KBM-7 (cell line): ENCODE measurements around the gene SPEG.
"Not testable (repeated sequence)": the region's sequence is repeated elsewhere in the genome, so short reads cannot be mapped to it uniquely, and the experiment has no call there.

Source experiments
- DNase-seq: peaks from one replicate; pipeline ENCODE4 v3.0.0-alpha.2; 2015
- in situ Hi-C: fragments of 300-500 bp; cut with MboI; formaldehyde crosslinking; loops from 2 replicates; pipeline ENCODE4 v1.14.3; 2020; ENCODE audit warnings: low sequenced_read_pairs, low pct_unique_long_range_greater_than_20kb, mixed read lengths

The SPEG gene

DNA sequence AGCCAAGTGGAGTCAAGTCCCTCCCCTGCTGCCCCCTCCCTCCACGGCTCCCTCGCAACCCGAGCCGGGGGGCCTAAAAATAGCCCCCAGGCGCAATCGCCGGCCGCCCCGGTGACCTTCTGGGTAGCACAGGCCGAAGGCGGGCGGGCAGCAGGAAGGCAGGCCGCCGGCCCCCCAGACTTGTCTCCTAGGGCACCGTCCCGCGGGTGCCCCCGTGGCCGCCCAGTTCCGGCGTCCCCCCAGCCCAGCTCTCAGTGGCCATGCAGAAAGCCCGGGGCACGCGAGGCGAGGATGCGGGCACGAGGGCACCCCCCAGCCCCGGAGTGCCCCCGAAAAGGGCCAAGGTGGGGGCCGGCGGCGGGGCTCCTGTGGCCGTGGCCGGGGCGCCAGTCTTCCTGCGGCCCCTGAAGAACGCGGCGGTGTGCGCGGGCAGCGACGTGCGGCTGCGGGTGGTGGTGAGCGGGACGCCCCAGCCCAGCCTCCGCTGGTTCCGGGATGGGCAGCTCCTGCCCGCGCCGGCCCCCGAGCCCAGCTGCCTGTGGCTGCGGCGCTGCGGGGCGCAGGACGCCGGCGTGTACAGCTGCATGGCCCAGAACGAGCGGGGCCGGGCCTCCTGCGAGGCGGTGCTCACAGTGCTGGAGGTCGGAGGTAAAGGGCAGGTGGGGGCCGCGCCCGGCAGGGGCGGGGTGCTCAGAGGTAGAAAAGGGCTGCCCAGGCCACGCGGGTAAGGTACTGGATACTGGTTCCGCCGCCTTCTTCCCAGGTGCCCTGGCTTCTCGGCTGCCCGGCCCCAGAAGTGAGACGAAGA is at the start of gene SPEG:
TSS of gene SPEG (plus strand) at position 126 of the 808 bp plus-strand sequence. CDS start at position 261, 135 bp downstream.
- in situ Hi-C loops, result no loop called here
- DNase-seq, result no peak

DNA sequence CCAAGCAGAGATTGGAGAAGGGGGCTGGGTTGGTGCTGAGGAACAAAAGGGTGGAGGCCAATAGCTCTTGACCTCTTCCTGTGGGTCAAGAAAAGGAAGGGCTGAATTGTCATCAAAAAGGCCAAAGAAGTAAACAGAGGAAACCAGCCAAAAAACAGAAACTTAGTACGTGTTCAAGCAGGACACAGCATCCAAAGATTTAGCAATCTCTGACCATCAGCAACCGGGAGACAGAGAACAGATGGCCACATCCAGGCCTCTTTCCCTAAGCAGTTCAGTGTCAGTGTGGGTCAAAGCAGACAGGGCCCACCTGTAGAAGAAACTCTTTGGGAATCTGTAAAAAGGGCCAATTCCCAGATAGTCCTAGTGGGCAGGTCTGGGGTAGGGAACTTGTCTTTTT is 49.8 kb upstream of the SPEG start:
- in situ Hi-C loops, result no loop called here
- DNase-seq, result no peak

DNA sequence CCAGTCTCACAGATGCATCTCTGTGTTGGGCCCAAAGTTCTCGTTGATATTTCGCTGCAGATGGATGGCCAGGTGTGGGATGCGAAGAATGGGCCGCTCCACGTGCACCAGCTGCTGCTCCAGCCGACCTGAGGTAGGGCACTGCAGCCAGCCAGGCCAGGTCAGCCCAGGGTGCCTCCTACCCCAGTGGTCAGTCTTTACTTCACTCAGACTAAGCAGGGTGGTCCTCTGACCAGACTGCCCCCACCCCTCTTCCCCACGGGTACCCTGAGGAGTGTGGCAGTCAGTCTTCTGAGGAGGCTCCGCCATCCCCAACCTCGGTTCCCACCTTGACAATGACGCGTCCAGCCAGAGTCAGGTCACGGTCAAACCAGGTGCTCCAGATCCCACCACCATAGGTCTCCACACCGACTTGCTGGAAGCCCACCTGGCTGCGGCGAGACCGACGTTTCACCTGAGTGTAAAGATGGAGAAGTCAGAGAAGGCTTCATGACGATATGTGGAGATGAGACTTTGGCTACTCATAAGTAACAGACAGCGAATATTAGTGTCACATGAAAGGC is 48.6 kb upstream of the SPEG start:
- in situ Hi-C loops, result no loop called here
- no peak for DNase-seq

DNA sequence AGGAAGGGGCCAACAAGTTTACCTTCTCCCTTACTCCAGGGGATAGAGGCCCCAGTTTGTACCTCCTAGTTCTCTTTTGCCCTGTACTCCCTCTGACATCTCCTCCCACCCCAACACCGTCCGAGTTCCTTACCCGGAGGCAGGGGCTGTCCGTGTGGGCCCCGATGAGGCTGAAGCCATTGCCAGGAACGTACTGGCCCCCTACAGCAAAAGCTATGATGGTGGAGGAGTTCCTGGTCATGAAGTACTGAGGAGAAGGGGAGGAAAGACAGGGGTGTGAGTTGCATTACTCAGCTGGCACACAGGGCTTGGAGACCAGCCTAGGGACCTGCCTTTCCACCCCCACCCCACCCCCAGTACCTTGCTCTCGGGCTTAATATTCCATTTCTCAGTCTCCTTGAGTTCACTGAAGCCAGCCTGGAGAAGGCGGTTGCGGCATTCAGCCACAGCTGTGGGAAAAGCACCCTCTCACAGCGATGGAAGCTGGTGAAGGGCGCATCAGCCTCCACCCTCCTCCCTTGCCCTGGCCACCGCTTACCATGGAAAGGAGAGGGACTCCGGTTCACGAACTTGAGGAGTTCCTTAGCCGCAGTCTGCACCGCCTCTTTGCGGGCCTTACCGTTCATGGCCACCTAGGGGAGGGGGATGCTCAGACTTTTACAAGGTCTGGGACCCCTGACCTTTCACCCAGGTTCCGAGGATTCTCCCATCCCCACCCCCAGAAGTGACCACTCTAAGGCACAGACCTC is 47.9 kb upstream of the SPEG start:
- in situ Hi-C loops, result no loop called here
- no peak for DNase-seq

DNA sequence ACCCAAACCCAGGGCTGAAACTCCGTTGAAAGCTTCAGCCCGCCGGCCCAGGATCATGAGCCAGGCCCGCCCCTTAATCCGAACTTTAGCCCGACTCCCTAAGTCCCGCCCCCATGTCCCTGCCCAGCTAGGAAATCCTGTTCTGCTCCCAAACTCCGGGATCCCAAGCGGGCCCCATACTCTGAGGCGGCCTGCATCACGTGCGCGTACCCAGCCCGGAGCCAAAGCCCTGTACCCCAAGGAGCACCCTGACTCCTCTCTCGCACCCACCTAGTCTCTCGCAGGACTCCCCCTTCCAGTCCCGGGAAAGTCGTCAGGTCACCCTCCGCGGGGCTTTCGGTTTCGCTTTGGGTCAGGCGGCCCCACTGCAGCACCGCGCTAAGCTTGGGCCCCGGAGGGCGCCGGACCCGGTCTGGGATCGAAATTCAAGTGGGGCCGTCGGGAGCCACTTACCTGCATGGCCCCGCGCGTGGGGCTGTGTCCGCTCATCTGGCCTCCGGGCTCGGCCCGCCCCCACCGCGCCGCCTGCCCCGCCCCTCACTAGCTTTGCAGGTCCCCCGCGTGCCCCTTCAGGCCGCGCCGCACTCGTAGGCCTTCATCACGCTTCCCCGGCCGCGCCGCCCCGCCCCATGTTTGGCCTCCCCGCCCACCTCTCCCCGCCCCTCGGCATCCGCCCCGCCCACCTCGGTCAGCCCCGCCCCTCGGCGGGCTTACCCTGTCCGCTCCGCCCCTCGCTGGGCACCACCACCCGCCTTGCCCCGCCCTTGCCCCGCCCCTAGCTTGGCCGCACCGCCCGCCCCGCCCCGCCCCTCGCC is 47.1 kb upstream of the SPEG start, which contains the start of gene DNPEP:
TSS of gene DNPEP (minus strand) at position 607 of the 815 bp plus-strand sequence. CDS start at position 489, 118 bp downstream.
- in situ Hi-C loops, result no loop called here
- peak; percentile 69 for DNase-seq

DNA sequence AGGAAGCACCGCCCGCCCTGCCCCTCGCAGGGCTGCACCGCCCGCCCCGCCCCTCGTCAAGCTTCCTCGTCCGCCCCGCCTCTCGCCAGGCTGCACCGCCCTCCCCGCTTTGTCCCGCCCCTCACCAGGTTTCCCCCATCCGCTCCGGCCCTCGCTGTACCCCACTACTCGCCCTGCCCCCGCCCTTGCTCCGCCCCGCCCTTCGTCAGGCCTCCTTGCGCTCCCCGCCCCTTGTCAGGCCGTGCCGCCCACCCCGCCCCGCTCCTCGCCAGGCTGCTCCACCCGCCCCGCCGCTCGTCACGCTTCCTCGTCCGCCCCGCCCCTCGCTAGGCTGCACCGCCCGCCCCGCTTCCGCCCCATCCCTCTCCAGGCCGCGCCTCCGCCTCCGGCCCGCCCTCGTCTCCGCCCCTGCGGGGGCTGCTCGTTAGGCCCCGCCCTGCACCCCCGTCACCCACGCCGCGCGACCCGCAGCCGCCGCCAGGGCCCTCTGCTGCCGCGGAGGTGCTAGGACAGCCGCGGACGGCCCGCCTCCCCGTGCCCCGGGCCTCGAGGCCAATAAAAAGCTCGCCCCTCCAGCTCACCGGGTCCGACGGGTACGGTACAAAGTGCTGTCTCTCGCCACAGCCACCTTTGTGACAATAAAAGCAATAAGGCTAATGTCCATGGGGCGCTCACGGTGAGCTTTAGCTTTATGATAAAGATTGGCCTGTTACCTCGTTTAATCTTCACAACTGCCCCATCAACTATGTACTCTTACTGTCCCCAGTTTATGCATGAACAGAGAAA is 46.3 kb upstream of the SPEG start:
- in situ Hi-C loops, result no loop called here
- peak; percentile 89 for DNase-seq

DNA sequence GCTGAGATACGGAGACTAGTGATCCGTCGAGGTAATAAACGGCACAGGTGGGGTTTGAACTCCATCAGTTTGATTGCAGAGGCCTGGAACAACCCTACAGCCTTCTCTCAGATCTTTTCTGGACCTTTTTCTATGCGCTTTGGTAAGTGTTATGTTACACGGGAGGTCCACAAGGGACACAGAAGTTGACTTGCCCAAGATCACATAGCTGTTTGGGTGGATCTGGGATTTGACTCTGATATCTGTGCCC is 45.8 kb upstream of the SPEG start:
- DNase-seq, result no peak
- in situ Hi-C loops, result no loop called here

DNA sequence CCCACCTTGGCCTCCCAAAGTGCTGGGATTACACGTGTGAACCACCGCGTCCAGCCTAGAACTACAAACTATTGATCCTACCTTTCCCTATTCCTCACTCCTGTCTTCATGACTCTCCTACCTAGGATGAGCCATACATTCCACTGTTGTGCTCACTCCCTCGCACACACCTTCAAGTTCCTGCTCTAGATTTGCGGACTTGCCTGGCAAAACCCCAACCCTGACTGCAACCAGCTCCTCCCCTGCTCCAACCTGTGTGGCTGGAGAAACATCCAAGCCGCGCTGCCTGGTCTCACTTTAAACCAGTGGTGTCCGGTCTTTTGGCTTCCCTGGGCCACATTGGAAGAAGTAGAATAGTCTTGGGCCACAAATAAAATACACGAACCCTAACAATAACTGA is 41.9 kb upstream of the SPEG start:
- DNase-seq, result no peak
- in situ Hi-C loops, result no loop called here

DNA sequence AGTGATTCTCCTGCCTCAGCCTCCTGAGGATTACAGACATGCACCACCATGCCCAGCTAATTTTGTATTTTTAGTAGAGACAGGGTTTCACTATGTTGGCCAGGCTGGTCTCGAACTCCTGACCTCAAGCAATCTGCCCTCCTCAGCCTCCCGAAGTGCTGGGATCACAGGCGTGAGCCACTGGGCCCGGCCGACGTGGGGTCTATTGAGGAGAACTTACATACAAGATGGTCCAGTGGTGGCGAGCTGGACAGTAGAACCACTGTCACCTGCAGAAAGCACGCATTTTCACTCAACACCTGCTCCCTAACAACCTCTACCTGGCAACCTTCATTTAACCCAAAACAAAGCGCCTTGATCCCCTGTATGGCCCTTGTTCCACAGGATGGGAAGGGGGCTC is 39.6 kb upstream of the SPEG start:
- in situ Hi-C loops, DNase-seq: not testable (repeated sequence)

DNA sequence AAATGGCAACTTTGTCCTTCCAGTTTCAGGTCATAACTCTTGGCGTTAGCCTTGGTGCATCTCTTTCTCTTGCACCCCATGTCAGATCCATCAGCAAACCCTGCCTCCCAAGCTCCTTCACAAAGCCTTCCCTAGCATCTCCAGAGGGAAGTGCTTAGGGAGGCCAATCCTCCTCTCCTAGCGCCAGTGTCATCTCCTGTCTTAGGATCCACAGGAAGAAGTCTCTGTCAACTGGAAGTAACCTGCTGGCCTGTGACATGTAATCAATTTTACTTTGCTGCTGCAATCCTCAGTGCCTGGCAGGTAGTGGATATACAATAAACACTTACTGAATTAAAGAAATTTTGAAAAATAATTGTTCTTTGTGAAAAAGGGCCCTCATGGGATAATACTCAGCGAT is 39.0 kb upstream of the SPEG start:
- DNase-seq, result no peak
- in situ Hi-C loops, result no loop called here

DNA sequence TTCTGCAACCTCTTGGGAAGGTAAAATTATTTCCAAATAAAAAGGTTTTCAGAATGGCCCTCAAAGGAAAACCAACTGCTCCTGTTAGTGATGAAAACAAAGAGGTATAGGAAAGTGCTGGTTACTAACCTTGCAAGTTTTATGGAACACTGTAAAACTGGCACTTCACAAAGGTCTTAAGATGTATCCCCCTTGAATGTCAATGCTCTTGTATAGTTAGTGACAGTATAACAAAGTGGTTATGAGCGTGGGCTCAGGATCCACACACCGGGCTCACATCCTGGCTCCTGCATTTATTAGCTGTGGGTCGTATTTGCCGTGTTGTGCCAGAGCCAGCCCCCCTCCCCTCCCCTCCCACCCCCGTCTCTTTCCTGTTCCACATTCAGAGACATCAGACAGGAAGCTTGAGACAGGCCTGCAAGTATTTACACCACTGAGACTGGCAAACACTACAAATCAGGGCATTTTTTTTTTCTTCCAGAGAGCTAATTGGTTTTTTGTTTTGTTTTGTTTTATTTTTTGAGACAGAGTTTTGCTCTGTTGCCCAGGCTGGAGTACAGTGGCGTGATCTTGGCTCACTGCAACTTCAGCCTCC is 37.7 kb upstream of the SPEG start:
- in situ Hi-C loops, result no loop called here
- DNase-seq, result no peak

DNA sequence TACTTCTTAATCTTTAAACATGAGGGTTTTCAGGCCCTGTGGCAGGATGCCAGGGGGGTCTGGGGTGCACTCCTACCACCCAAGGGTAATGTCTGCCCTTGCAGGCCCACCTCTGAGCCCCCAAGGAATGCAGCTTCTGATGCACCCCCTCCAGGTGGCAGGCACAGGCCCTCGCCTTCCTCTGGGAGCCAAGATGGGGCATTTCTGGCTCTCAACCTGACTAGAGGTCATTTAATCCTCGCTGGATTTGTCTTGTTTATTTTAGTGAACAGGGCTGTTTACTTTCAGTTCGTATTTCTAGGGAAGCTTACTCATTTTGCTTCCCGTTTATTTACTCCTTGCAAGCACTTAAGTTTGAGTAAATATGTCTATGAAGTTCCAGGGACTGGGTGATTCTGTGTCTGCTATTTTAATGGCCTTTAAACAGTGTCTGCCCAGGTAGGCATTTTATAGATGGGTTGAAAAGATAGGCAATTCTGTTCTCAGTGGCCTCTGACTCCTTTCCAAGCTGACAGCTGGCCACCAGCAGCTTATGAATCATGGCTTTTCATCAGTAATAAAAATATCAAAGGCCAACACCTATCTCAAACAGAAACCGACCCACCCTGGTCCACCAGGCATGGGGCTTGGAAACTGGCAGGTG is 35.8 kb upstream of the SPEG start:
- in situ Hi-C loops, result no loop called here
- no peak for DNase-seq

DNA sequence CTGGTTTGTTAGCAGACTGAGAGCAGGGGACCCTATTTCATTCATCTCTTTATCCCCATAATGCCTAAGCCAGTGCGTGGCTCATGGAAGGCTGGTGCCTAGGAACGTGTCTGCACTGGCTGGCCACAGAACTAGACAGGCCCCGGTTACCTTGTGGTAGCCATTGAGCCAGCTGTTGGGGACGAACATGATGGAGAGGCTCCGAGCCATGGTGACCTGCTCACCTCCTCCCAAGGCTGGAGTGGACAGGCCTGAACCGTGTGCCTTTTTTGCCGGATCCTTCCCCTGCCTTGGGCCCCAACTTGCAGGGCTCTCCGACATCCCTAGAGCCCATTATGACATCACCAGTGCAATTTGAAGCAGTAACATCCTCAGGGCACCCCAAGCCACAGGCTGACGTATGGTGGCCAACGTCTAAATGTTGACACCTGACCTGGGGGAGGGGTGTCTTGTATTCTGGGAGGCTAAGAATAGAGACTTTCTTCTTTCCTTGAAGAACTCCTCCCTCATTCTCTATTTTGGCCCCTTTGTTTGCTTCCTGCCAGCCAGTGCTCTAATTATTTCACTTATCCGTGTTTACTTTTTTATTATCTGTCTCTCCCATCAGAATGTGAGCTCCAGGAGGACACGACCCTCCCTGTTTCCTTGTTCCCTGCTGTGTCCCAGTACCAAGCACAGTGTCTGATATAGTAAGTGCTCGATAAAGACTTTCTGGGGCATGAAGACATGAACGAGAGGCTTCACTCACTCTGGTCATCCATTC is 34.7 kb upstream of the SPEG start:
- in situ Hi-C loops, result no loop called here
- no peak for DNase-seq

DNA sequence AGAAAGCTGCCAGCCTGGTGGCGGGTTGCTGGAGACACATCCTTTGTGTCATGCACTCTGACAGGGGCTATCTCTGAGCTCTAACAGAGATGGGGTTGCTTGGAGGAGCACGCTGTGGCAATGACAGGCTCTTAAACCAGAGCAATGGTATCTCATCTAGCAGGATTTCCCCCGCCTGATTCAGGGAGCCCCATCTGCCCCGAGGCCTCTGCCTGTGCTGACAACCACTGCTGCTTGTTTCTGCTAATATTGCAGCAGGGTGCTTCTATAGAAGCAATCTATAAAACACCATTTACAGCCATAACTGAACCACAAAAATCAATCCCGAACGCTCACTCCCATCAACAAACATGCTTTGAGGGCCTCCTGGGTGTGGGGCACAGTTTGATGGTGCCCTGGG is 34.1 kb upstream of the SPEG start:
- in situ Hi-C loops, result no loop called here
- DNase-seq, result no peak

DNA sequence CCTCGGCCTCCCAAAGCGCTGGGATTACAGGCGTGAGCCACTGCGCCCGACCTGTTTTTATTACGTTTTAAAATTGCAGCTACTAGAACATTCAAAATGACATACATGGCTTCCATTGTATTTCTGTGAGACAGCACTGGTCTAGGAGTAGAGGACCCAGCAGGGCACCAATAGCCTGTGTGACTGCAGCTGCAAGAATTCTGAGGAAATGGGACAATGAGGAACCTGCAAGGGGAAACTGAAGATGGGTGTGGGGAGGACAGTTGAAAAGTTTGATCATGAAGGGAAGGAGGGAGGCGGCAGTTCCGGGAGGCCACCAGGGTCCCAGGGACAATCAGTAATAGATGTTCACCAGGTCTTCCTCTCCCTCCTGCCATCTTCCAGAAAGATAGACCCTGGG is 33.0 kb upstream of the SPEG start:
- no peak for DNase-seq
- in situ Hi-C loops, result no loop called here

DNA sequence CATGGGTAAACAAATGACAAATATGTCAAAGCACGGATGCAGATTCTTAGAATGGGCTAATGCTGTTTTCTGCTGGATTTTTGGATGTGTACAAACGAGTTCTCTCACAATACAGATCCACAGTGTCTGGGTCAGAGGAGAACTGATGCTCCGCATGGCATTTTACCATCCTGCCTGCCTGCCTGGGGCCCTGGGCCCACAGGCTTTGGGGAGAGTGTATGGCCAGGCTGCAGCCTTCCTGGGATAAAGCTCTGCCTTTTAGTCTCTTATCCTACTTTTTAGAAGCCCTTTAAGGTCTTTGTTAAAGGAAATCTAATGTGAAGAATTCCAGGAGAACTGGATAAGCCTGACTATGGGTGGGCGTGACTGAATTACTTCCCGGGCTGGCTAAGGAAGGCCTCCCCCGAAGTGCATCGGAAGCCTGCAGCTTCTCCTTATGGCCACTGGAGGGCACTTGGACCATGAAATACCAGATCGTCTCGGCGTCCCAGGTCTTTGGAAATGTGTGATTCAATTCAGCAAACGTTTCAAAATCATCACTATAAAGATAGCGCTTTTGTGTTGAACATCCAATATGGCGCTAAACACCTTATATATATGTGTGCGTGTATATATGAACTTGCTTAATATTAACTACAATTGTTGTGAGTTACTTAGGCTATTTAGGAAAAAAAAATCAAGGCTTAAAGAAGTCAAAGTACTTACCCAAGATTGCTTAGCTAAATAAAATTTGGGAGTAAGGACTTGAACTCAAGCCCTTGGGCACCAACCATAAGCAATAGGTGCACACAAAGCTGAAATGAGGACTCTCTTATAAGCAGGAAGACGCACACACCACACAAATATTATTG is 31.8 kb upstream of the SPEG start:
- peak; percentile 72 for DNase-seq
- in situ Hi-C loops, result no loop called here

DNA sequence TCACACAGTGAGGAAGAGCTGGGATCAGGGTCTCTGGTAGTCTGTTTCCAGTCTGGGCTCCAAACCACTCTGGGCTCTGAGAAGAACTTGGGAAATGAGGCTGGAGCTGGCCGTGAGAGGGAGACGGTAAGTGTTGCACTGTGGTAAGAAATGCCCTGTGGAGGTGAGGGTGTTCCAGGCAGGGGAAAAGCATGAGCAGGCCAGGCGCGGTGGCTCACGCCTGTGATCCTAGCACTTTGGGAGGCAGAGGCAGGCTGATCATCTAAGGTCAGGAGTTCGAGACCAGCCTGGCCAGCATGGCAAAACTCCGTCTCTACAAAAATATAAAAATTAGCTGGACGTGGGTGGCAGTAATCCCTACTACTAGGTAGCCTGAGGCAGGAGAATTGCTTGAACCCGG is 30.8 kb upstream of the SPEG start:
- in situ Hi-C loops, result no loop called here
- no peak for DNase-seq
